Mononuclear cell (primary cell): ENCODE measurements around the gene ZNF483. TPM values are rescaled to one million over a fixed set of nuclear protein-coding genes. Genes with fewer than 3 reads are reported as not detected.
"Not testable (repeated sequence)": the region's sequence is repeated elsewhere in the genome, so short reads cannot be mapped to it uniquely, and the experiment has no call there.

Experiments
- H3K27me3 ChIP-seq: 2 replicates; pipeline ENCODE4 v1.6.0; 2011; ENCODE audit warnings: low read length, control low read depth; ENCODE audit not compliant: insufficient read depth
- H3K4me1 ChIP-seq: 2 replicates; pipeline ENCODE4 v1.5.1; 2011; ENCODE audit warnings: mild to moderate bottlenecking, low read length, control low read depth; ENCODE audit not compliant: insufficient read depth
- H3K4me3 ChIP-seq: 2 replicates; pipeline ENCODE4 v1.5.1; 2011; ENCODE audit warnings: mild to moderate bottlenecking, low read length, moderate library complexity
- H3K9me3 ChIP-seq: 2 replicates; pipeline ENCODE4 v1.5.1; 2011; ENCODE audit warnings: low read depth, mild to moderate bottlenecking, control low read depth, low read length
- total RNA-seq: library from RNA; depleted of rRNA; stranded (reverse); fragments of >200 nt; gene quantifications from one replicate; pipeline ENCODE4 v1.2.3, GENCODE V29; 2012

The ZNF483 gene
- 29.9 TPM for total RNA-seq

GRCh38 chr9:111525056-111525977 lies at the start of gene ZNF483:
TSS of gene ZNF483 (plus strand) at chr9:111525179. CDS start at chr9:111527396, 2,217 bp downstream.
- peaks cover 5% of the 10 kb centered on the region for H3K27me3 ChIP-seq
- H3K9me3 ChIP-seq: no peaks in the 10 kb centered on the region
- H3K4me1 ChIP-seq: peaks cover 16% of the 10 kb centered on the region
- H3K4me3 ChIP-seq: peak within 1 kb of the TSS; percentile 55

- Histone ChIP-seq H3K27me3 (no peaks in the 10 kb centered on the region), H3K4me1 (peaks cover 26% of the 10 kb centered on the region), H3K4me3 (no peak overlapping the region), H3K9me3 (no peaks in the 10 kb centered on the region)
Measured at GRCh38 chr9:111475195-111475594, 49.8 kb upstream of the ZNF483 start.

GRCh38 chr9:111477677-111478076 lies 47.3 kb upstream of the ZNF483 start:
- Histone ChIP-seq H3K9me3 (no peaks in the 10 kb centered on the region), H3K4me3 (no peak overlapping the region), H3K4me1 (peaks cover 26% of the 10 kb centered on the region), H3K27me3 (no peaks in the 10 kb centered on the region)

GRCh38 chr9:111481885-111482636 lies 42.9 kb upstream of the ZNF483 start:
- peak overlapping the region; percentile 97 for H3K4me3 ChIP-seq
- peaks cover 28% of the 10 kb centered on the region for H3K4me1 ChIP-seq
- no peaks in the 10 kb centered on the region for H3K9me3 ChIP-seq
- no peaks in the 10 kb centered on the region for H3K27me3 ChIP-seq

GRCh38 chr9:111482694-111483438 lies 42.1 kb upstream of the ZNF483 start:
- H3K4me3 ChIP-seq: peak overlapping the region; percentile 97
- peaks cover 23% of the 10 kb centered on the region for H3K4me1 ChIP-seq
- no peaks in the 10 kb centered on the region for H3K9me3 ChIP-seq
- no peaks in the 10 kb centered on the region for H3K27me3 ChIP-seq

- H3K4me1 ChIP-seq: peaks cover 21% of the 10 kb centered on the region
- H3K27me3 ChIP-seq: no peaks in the 10 kb centered on the region
- H3K9me3 ChIP-seq: no peaks in the 10 kb centered on the region
- peak overlapping the region; percentile 97 for H3K4me3 ChIP-seq
Measured at GRCh38 chr9:111483439-111483857, 41.5 kb upstream of the ZNF483 start.

- H3K27me3 ChIP-seq: no peaks in the 10 kb centered on the region
- H3K4me1 ChIP-seq: peaks cover 21% of the 10 kb centered on the region
- no peaks in the 10 kb centered on the region for H3K9me3 ChIP-seq
- H3K4me3 ChIP-seq: peak within 1 kb of the TSS; percentile 97
Measured at GRCh38 chr9:111483858-111484571, 41.0 kb upstream of the ZNF483 start, which contains the start of gene ECPAS. TSS of gene ECPAS (minus strand) at chr9:111484383. CDS start at chr9:111472918, 11,465 bp downstream.

- peak overlapping the region; percentile 97 for H3K4me3 ChIP-seq
- H3K9me3 ChIP-seq: no peaks in the 10 kb centered on the region
- no peaks in the 10 kb centered on the region for H3K27me3 ChIP-seq
- H3K4me1 ChIP-seq: peaks cover 21% of the 10 kb centered on the region
Measured at GRCh38 chr9:111484572-111484894, 40.4 kb upstream of the ZNF483 start.

GRCh38 chr9:111497196-111497595 lies 27.8 kb upstream of the ZNF483 start:
- H3K4me1 ChIP-seq, H3K9me3 ChIP-seq, H3K4me3 ChIP-seq, H3K27me3 ChIP-seq: not testable (repeated sequence)

- H3K27me3 ChIP-seq: no peaks in the 10 kb centered on the region
- H3K9me3 ChIP-seq: no peaks in the 10 kb centered on the region
- H3K4me1 ChIP-seq: no peaks in the 10 kb centered on the region
- H3K4me3 ChIP-seq: no peak overlapping the region
Measured at GRCh38 chr9:111501005-111501562, 23.9 kb upstream of the ZNF483 start.

- Histone ChIP-seq H3K4me1 (no peaks in the 10 kb centered on the region), H3K9me3 (no peaks in the 10 kb centered on the region), H3K27me3 (no peaks in the 10 kb centered on the region), H3K4me3 (no peak overlapping the region)
Measured at GRCh38 chr9:111501648-111502047, 23.3 kb upstream of the ZNF483 start.

- Histone ChIP-seq H3K4me1 (no peaks in the 10 kb centered on the region), H3K27me3 (no peaks in the 10 kb centered on the region), H3K4me3 (no peak overlapping the region), H3K9me3 (no peaks in the 10 kb centered on the region)
Measured at GRCh38 chr9:111502506-111502905, 22.5 kb upstream of the ZNF483 start.

- not testable (repeated sequence) for H3K4me3 ChIP-seq, H3K9me3 ChIP-seq, H3K27me3 ChIP-seq, H3K4me1 ChIP-seq
Measured at GRCh38 chr9:111511581-111511980, 13.4 kb upstream of the ZNF483 start.

GRCh38 chr9:111514967-111515366 lies 10.0 kb upstream of the ZNF483 start:
- no peaks in the 10 kb centered on the region for H3K27me3 ChIP-seq
- H3K4me1 ChIP-seq: no peaks in the 10 kb centered on the region
- H3K9me3 ChIP-seq: no peaks in the 10 kb centered on the region

More at GRCh38 chr9:111514967-111515366, 10.0 kb upstream of the ZNF483 start:
- no peak overlapping the region for H3K4me3 ChIP-seq
